Central memory CD8-positive, alpha-beta T cell (primary cell): ENCODE measurements around the gene SMIM13.

Experiments
- ATAC-seq: fragments of 150-1000 bp; cut with Tn5 transposase; replicated peaks from 2 replicates; pipeline ENCODE4 v1.10.0; 2022; ENCODE audit warnings: mild to moderate bottlenecking, moderate FRiP score, moderate number of reproducible peaks; ENCODE audit not compliant: poor library complexity, severe bottlenecking; ENCODE audit errors: extremely low read depth
- DNase-seq, 2 donors: peaks; one replicate each; pipeline ENCODE4 v3.0.0; 2021; ENCODE audit warnings: low spot score in 2 of 2
- H3K27ac Mint-ChIP-seq: one replicate; pipeline ENCODE4 v1.8.0; 2022; ENCODE audit warnings: low read depth, mild to moderate bottlenecking, moderate library complexity, mixed read lengths
- H3K27me3 Mint-ChIP-seq: one replicate; pipeline ENCODE4 v1.8.0; 2022; ENCODE audit warnings: mixed read lengths
- H3K36me3 Mint-ChIP-seq: one replicate; pipeline ENCODE4 v1.8.0; 2022; ENCODE audit warnings: mild to moderate bottlenecking, moderate library complexity, mixed read lengths; ENCODE audit not compliant: insufficient read depth
- H3K4me1 Mint-ChIP-seq: one replicate; pipeline ENCODE4 v1.8.0; 2022; ENCODE audit warnings: mixed read lengths
- H3K4me3 Mint-ChIP-seq: one replicate; pipeline ENCODE4 v1.8.0; 2022; ENCODE audit warnings: mild to moderate bottlenecking, moderate library complexity, mixed read lengths
- H3K9me3 Mint-ChIP-seq: one replicate; pipeline ENCODE4 v1.8.0; 2022; ENCODE audit warnings: mixed read lengths

Gene SMIM13

GRCh38 chr6:11177271-11177670 lies 83.6 kb downstream of the SMIM13 start:
- H3K9me3 Mint-ChIP-seq: no peaks in the 10 kb centered on the region
- peak overlapping the region; percentile 47 for H3K27ac Mint-ChIP-seq
- H3K27me3 Mint-ChIP-seq: no peaks in the 10 kb centered on the region
- no peak overlapping the region for H3K4me3 Mint-ChIP-seq
- peaks cover 6% of the 10 kb centered on the region for H3K36me3 Mint-ChIP-seq
- ATAC-seq: no peak
- no peak for DNase-seq
- peaks cover 12% of the 10 kb centered on the region for H3K4me1 Mint-ChIP-seq

DNA sequence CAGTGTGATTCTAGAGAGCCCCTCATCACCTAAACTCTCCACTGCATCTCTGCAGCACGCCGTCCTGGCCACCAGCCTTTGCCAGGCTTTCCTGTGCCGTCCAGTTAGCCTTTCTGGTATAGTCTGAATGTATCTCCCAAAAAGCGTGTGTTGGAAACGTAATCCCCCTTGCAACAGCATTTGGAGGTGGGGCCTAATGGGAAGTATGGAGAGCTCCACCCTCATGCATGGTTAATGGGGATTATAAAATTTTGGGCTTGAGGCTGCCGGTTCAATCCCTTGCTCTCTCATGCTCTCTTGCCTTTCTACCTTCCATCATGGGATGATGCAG lies 85.4 kb downstream of the SMIM13 start:
- Mint-ChIP-seq H3K9me3 (no peaks in the 10 kb centered on the region), H3K27ac (no peak overlapping the region), H3K27me3 (no peaks in the 10 kb centered on the region), H3K4me1 (no peaks in the 10 kb centered on the region), H3K4me3 (no peak overlapping the region), H3K36me3 (peaks cover 9% of the 10 kb centered on the region)
- no peak for DNase-seq
- no peak for ATAC-seq

GRCh38 chr6:11179419-11180202 lies 86.0 kb downstream of the SMIM13 start:
- ATAC-seq: no peak
- Mint-ChIP-seq H3K4me1 (no peaks in the 10 kb centered on the region), H3K36me3 (peaks cover 14% of the 10 kb centered on the region), H3K27me3 (no peaks in the 10 kb centered on the region), H3K4me3 (no peak overlapping the region), H3K27ac (no peak overlapping the region), H3K9me3 (no peaks in the 10 kb centered on the region)
- no peak for DNase-seq

DNA sequence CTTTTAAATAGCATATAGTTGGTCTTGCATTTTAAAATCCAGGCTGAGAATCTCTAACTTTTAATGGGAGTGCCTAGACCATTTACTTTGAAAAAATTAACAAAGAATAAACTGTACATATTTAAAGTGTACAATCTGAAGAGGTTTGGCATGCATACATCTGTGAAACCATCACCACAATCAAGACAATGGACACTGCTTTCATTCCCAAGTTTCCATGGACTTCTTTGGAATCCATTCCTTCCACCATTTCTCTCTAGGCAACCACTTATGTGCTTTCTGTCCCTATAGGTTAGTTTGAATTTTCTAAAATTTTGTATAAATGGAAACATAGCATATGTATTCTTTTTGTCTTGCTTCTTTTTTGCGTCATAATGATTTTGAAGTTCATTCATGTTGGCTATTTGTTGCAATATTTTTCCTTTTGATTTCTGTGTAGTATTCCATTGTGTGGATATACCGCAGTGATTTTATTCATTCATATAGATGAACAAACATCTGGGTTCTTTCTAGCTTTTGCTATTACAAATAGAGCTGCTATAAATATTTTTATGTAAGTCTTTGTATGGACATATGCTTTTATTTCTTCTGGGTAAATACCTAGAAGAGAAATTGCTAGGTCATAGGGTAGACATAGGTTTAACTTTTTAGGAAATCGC lies 88.0 kb downstream of the SMIM13 start:
- ATAC-seq (no peak), DNase-seq (no peak)
- H3K4me1 Mint-ChIP-seq: no peaks in the 10 kb centered on the region
- peaks cover 25% of the 10 kb centered on the region for H3K36me3 Mint-ChIP-seq
- peak overlapping the region; percentile 13 for H3K27ac Mint-ChIP-seq
- no peak overlapping the region for H3K4me3 Mint-ChIP-seq
- no peaks in the 10 kb centered on the region for H3K27me3 Mint-ChIP-seq
- no peaks in the 10 kb centered on the region for H3K9me3 Mint-ChIP-seq

DNA sequence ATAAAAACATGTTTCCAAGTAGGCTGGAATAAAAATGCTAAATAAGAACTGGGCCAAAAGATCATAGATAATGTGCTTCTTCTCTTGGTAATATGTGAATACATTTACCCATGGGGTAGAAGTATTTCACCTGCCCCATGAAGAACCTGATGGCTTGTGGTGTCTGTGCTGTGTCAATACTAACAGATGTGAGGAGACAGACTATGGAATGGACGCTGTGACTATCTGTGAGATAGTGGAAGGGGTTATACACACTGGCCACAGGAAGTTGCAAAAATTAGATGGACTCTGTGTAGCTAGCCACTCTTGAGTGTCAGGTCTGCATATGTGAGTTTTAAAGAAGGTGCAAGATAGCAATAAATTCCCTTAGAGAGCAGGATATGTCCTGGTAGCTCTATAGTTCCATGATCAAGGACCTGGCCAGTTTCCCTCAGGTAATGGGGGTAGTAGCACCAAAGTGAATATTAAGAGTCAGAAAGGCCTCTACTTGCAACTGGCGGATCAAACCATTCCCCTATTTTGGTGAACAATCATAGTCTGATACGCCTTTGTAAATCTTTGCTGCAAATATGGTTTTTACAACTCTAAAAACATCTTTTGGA lies 90.2 kb downstream of the SMIM13 start:
- Mint-ChIP-seq H3K4me3 (no peak overlapping the region), H3K4me1 (no peaks in the 10 kb centered on the region), H3K27ac (no peak overlapping the region), H3K9me3 (no peaks in the 10 kb centered on the region), H3K27me3 (no peaks in the 10 kb centered on the region), H3K36me3 (peaks cover 37% of the 10 kb centered on the region)
- no peak for ATAC-seq
- DNase-seq: no peak

GRCh38 chr6:11185204-11185842 lies 91.7 kb downstream of the SMIM13 start:
- H3K9me3 Mint-ChIP-seq: no peaks in the 10 kb centered on the region
- no peaks in the 10 kb centered on the region for H3K4me1 Mint-ChIP-seq
- DNase-seq (no peak), ATAC-seq (no peak)
- H3K27me3 Mint-ChIP-seq: no peaks in the 10 kb centered on the region
- H3K4me3 Mint-ChIP-seq: no peak overlapping the region
- H3K36me3 Mint-ChIP-seq: peaks cover 45% of the 10 kb centered on the region
- no peak overlapping the region for H3K27ac Mint-ChIP-seq

DNA sequence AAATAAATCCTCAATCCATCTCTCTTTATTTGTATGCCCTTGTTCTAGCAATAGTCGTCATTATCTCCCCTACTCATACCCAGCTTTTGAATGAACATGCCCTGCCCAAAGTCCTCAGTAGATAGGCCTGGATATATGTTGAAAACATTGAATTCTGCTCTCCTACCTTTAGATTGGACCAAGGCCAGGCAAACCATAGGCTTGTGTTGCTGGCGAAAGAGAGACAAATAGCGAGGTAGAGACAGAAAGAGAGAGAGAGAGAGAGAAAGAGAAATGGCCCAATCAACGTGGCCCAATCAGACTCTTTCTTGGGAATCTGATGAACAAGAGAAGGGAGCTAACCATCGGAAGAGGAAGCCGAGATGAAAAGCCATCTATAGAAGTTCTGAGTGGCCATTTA lies 93.7 kb downstream of the SMIM13 start:
- no peak overlapping the region for H3K27ac Mint-ChIP-seq
- peaks cover 55% of the 10 kb centered on the region for H3K36me3 Mint-ChIP-seq
- H3K4me3 Mint-ChIP-seq: no peak overlapping the region
- no peaks in the 10 kb centered on the region for H3K9me3 Mint-ChIP-seq
- no peaks in the 10 kb centered on the region for H3K27me3 Mint-ChIP-seq
- DNase-seq (no peak), ATAC-seq (no peak)
- H3K4me1 Mint-ChIP-seq: no peaks in the 10 kb centered on the region
